Type B pancreatic cell (in vitro differentiated cells): ENCODE data around the gene VDR. TPM values are rescaled to one million over a fixed set of nuclear protein-coding genes. Genes with fewer than 3 reads are reported as not detected.
A peak's percentile ranks its signal among the peaks of the same experiment; 100 is the strongest.

Source experiments
- DNase-seq: peaks from one replicate; pipeline ENCODE4 v3.0.0; 2021; ENCODE audit warnings: mixed read lengths; ENCODE audit not compliant: unreplicated experiment; ENCODE audit errors: extremely low spot score
- H3K27ac Mint-ChIP-seq: 2 replicates; pipeline ENCODE4 v1.8.0; 2021; ENCODE audit warnings: mild to moderate bottlenecking, mixed read lengths
- H3K27me3 Mint-ChIP-seq: 2 replicates; pipeline ENCODE4 v1.8.0; 2021; ENCODE audit warnings: mixed read lengths
- H3K36me3 Mint-ChIP-seq: 2 replicates; pipeline ENCODE4 v1.8.0; 2021; ENCODE audit warnings: mixed read lengths
- H3K4me1 Mint-ChIP-seq: one replicate; pipeline ENCODE4 v1.8.0; 2021; ENCODE audit warnings: mixed read lengths; ENCODE audit not compliant: unreplicated experiment
- H3K4me3 Mint-ChIP-seq: 2 replicates; pipeline ENCODE4 v1.8.0; 2021; ENCODE audit warnings: mild to moderate bottlenecking, mixed read lengths
- H3K9me3 Mint-ChIP-seq: 2 replicates; pipeline ENCODE4 v1.8.0; 2021; ENCODE audit warnings: mixed read lengths
- total RNA-seq: library from RNA; stranded (reverse); gene quantifications from 2 replicates; pipeline ENCODE4 v1.2.1, GENCODE V29; 2021; ENCODE audit warnings: low replicate concordance
- TF ChIP-seq, protein P1 (sequence below): fragments of 200-600 bp; sonication (generic); conservative IDR thresholded peaks from 2 replicates; pipeline ENCODE4 v1.5.0; 2021; ENCODE audit warnings: antibody characterized with exemption, mild to moderate bottlenecking

The VDR gene
- total RNA-seq, 1 donor from 2014 or later, result 0.77 TPM

DNA sequence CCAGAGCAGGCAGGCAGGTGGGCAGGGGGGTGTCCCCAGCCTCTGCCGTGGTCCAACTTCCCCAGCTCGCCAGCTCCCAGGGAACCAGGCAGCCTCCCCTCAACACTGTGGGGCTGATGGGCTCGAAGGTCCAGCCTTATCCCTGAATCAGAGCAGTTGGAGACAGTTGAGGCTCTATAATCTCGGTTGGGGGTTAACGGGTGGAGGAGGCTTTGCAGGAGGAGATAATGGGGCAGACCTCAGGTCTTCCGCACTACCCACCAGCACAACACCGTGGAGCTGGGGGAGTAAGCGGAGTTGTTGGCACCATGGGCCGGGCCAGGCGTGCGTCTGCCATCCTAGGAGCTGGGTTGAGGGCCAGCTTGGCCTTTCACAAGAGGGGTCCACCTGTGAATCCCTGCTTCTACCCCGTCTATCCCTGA, 71.2 kb downstream of the VDR start:
- Mint-ChIP-seq H3K36me3 (no peaks in the 10 kb centered on the region), H3K9me3 (no peaks in the 10 kb centered on the region), H3K27ac (no peak overlapping the region), H3K27me3 (no peaks in the 10 kb centered on the region), H3K4me3 (no peak overlapping the region), H3K4me1 (peaks cover 26% of the 10 kb centered on the region)
- no peak for DNase-seq
- TF ChIP-seq, protein P1, sequence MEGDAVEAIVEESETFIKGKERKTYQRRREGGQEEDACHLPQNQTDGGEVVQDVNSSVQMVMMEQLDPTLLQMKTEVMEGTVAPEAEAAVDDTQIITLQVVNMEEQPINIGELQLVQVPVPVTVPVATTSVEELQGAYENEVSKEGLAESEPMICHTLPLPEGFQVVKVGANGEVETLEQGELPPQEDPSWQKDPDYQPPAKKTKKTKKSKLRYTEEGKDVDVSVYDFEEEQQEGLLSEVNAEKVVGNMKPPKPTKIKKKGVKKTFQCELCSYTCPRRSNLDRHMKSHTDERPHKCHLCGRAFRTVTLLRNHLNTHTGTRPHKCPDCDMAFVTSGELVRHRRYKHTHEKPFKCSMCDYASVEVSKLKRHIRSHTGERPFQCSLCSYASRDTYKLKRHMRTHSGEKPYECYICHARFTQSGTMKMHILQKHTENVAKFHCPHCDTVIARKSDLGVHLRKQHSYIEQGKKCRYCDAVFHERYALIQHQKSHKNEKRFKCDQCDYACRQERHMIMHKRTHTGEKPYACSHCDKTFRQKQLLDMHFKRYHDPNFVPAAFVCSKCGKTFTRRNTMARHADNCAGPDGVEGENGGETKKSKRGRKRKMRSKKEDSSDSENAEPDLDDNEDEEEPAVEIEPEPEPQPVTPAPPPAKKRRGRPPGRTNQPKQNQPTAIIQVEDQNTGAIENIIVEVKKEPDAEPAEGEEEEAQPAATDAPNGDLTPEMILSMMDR, result no peak

DNA sequence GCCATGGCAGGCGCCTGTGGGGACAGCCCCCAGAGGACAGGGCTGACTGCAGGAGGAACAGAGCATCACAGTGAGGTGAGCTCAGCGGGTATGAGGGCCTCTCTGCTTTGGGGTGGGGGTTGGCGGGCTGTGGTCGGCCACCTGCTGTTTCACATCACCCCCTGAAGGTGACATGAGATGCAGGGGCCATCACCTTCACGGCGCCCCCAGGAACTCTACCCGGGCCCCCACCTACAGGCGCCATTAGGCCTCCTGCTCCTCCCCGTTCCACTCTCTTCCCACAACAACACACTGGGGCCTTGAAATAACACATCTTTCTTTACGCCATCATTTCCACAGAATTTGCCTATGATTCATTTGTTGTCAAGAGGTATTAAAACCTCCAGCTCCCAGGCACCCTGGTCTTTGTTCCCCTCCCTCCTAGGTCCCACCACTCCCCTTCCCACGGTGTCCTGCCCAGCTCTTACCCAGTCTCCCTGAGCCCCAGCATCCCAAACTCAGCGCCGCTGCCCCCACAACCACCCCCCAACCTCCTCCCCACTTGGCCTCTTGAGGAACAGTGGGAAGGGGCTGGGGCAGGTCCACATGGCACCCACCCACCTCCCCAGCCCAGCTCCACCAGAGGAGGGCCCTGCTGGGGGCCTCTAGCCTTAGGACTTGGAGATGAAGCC, 72.4 kb downstream of the VDR start:
- H3K36me3 Mint-ChIP-seq, result no peaks in the 10 kb centered on the region
- H3K27me3 Mint-ChIP-seq, result no peaks in the 10 kb centered on the region
- TF ChIP-seq, protein P1, result no peak
- no peak overlapping the region for H3K4me3 Mint-ChIP-seq
- H3K4me1 Mint-ChIP-seq, result peaks cover 29% of the 10 kb centered on the region
- DNase-seq, result no peak
- H3K27ac Mint-ChIP-seq, result no peak overlapping the region
- no peaks in the 10 kb centered on the region for H3K9me3 Mint-ChIP-seq

DNA sequence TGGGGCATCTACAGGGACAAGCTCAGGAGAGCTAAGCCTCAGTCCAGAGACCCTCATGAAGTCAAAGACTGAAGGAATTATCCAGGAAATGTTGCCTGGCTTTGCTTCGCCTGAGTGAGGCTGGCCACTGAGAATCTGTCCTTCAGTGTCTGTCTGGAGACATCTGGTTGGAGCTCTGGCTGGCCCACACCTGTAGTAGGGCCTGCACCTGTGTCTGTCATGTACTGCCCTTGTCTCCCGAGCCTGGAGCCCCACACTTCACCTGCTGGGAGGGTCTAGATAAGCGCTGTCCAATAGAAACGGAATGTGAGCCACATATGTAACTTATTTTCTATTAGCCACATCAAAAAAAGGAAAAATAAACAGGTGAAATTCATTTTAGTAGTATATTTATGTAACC, 75.2 kb downstream of the VDR start:
- Mint-ChIP-seq H3K4me3 (peak overlapping the region; percentile 36), H3K27me3 (no peaks in the 10 kb centered on the region), H3K27ac (peak overlapping the region; percentile 80), H3K9me3 (no peaks in the 10 kb centered on the region), H3K36me3 (no peaks in the 10 kb centered on the region), H3K4me1 (peaks cover 26% of the 10 kb centered on the region)
- TF ChIP-seq, protein P1, result no peak
- no peak for DNase-seq

DNA sequence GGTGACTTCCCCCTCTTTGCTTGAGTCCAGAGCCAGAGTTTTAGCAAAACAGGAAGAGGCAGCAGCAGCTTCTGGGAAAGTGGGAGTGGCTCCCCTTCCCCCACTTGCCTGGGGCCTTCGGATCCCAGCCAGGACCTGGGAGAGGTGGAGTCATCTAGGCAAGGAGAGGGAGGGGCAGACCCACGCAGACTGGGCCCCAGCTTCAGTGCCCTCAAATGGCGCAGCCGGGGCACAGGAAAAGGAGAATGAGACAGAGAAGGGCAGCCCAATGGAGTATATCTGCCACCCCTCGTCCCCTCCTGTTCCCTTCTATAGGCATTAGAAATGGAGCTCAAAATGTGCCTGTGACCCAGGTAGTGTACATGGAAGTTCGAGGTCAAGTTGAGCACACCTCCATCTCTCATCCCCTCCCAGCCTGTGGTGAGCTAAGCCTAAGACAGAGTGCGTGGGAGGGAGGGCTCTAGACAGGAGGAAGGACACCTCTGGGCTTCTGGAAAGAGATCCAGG, 75.8 kb downstream of the VDR start:
- Mint-ChIP-seq H3K9me3 (no peaks in the 10 kb centered on the region), H3K27ac (peak overlapping the region; percentile 80), H3K36me3 (no peaks in the 10 kb centered on the region), H3K4me3 (peak overlapping the region; percentile 36), H3K27me3 (no peaks in the 10 kb centered on the region), H3K4me1 (peaks cover 26% of the 10 kb centered on the region)
- no peak for DNase-seq
- TF ChIP-seq, protein P1, result no peak

DNA sequence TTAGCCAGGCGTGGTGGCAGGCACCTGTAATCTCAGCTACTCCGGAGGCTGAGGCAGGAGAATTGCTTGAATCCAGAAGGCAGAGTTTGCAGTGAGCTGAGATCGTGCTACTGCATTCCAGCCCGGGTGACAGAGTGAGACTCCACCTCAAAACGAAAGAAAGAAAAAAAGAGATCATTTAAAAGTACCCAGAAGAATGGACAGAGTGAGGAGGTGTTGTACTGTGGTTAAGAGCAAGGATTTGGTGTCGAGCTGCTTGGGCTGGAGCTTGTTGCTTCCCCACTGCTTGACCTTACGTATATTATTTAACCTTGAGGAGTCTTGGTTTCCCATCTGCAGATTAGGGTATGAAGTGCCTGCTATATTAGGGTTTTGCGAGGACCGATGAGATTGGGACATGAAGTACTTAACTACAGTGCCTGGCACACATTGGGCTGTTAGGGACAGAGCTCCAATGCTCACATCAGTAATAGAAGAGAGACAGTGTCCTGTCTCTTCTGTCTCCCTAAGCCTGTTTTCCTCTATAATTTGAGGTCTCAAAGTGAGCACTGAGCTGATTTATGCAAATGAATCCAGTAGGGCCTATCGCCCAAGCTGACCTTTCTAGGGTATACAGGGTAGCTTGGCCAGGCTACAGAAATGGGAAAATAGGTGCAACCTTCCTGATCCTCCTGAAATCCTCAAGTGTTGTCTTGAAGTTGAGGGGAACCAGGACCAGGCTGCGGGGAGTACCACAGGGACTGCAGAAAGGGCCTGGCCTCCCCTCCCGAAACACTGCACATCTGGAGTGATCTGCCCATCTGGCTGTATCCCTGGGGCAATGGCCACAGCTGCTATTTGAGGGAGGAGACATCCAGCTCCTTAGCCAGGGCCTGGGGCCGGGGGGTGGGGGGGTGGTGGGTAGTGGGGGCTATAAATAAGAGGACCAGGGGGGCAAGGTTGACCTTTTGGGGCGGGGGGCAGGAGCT, 76.5 kb downstream of the VDR start:
- H3K4me1 Mint-ChIP-seq, result peaks cover 26% of the 10 kb centered on the region
- TF ChIP-seq, protein P1, result no peak
- H3K27ac Mint-ChIP-seq, result peak overlapping the region; percentile 80
- no peak for DNase-seq
- H3K36me3 Mint-ChIP-seq, result no peaks in the 10 kb centered on the region
- H3K4me3 Mint-ChIP-seq, result peak overlapping the region; percentile 36
- no peaks in the 10 kb centered on the region for H3K9me3 Mint-ChIP-seq
- no peaks in the 10 kb centered on the region for H3K27me3 Mint-ChIP-seq
